ENCODE data around the gene SNRNP25.

The SNRNP25 gene

GRCh38 chr16:79151-80054 is 25.8 kb downstream of the SNRNP25 start:
- Histone ChIP-seq H3K27ac (ENCODE audit: low read depth, low read length, severe bottlenecking) (no peak overlapping the region), H3K9me3 (ENCODE audit: control insufficient read depth, low read length) (no peaks in the 10 kb centered on the region), H3K36me3 (ENCODE audit: control insufficient read depth, insufficient read depth, low read length) (peaks cover 18% of the 10 kb centered on the region), H3K4me3 (ENCODE audit: extremely low read depth, insufficient read depth, low read length, poor library complexity, severe bottlenecking) (peak overlapping the region; percentile 55), H3K4me1 (ENCODE audit: control insufficient read depth, insufficient read depth, low read length, poor library complexity, severe bottlenecking) (peaks cover 38% of the 10 kb centered on the region)
- 92 to 93% methylated on average over 30 to 32 of the region's 32 CpGs for WGBS, 2 experiments (ENCODE audit: insufficient coverage in 2 of 2)

- no peak overlapping the region for H3K27ac ChIP-seq (ENCODE audit: low read depth, low read length, severe bottlenecking)
- no peaks in the 10 kb centered on the region for H3K9me3 ChIP-seq (ENCODE audit: control insufficient read depth, low read length)
- peaks cover 53% of the 10 kb centered on the region for H3K36me3 ChIP-seq (ENCODE audit: control insufficient read depth, insufficient read depth, low read length)
- no peak overlapping the region for H3K4me3 ChIP-seq (ENCODE audit: extremely low read depth, insufficient read depth, low read length, poor library complexity, severe bottlenecking)
- peaks cover 20% of the 10 kb centered on the region for H3K4me1 ChIP-seq (ENCODE audit: control insufficient read depth, insufficient read depth, low read length, poor library complexity, severe bottlenecking)
- 96 to 97% methylated on average over 19 to 24 of the region's 31 CpGs for WGBS, 2 experiments (ENCODE audit: insufficient coverage in 2 of 2)
Measured at GRCh38 chr16:83060-83603, 29.5 kb downstream of the SNRNP25 start.

DNA sequence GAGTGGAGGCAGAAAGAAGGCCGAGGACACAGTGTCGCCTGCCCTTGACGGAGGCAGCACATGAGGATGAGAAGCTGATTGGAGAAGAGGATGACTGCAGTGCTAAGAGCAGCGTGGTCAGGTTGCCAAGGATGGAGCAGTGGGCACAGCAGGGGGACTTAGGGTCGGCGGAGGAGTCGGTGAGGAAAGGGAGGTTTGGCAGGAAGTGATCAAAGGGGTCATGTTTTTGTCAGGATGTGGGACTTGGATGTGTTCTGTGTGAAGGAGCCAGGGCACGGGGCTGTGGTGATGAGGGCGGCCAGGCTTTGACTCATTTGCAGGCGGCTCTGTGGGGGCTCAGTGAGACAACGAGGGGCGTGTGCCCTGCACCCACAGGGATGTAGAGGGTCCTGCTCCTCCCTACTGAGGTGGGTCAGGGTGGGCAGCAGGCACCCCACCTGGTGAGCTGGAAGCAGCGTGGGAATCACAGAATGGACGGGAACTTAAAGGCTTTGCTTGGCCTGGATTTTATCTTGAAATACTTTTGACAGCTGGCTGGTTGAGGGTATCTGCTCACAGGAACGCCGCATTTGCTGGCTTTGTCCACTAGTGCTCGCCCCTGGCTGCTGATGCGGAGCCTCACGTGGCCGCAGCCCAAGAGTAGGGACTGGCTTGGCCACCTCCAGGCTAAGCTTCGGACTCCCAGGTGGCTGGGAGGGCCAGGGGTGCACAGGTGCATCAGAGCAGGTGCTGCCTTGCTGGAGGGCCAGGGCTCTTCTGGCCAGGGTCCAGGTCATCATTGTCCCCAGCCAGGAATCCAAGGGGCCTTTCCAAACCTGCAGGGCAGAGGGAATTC is 30.4 kb downstream of the SNRNP25 start:
- H3K4me1 ChIP-seq (ENCODE audit: control insufficient read depth, insufficient read depth, low read length, poor library complexity, severe bottlenecking): peaks cover 17% of the 10 kb centered on the region
- peaks cover 60% of the 10 kb centered on the region for H3K36me3 ChIP-seq (ENCODE audit: control insufficient read depth, insufficient read depth, low read length)
- peak overlapping the region; percentile 78 for H3K27ac ChIP-seq (ENCODE audit: low read depth, low read length, severe bottlenecking)
- WGBS, 2 experiments (ENCODE audit: insufficient coverage in 2 of 2): 87% methylated on average over 21 of the region's 21 CpGs
- H3K4me3 ChIP-seq (ENCODE audit: extremely low read depth, insufficient read depth, low read length, poor library complexity, severe bottlenecking): no peak overlapping the region
- no peaks in the 10 kb centered on the region for H3K9me3 ChIP-seq (ENCODE audit: control insufficient read depth, low read length)

DNA sequence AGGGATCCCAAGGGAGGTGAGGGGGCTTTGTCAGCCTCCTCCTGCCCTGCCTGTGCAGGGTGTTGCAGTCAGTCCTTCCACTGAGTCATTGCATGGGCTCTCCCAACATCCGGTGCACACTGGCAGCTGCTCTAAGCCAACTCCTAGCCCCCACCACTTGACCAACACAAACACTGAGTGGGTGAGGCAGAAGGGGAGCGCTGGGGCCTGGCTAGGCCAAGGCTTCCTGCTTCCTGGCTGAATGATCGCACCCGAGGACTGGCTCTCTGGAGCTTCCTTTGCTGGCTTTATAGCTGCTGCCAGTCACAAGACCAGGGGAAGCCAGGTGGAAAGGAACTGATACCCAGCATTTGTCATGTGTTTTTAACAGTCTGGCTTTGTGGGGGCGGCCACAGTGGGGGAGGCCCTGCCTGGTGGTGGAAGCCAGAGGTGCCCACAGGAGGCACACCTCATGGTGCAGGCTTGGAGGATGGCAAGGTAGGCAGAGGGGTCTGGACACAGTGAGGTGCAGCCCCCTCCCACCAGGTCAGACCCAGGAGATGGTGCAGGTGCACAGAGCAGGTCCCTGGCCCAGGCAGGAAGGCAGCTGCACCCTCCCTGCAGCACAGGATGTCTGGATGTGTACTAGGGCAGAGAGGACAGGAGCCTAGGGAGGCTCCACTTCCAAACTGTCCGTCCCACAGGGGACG is 31.2 kb downstream of the SNRNP25 start:
- WGBS, 2 experiments (ENCODE audit: insufficient coverage in 2 of 2): 86 to 91% methylated on average over 5 to 7 of the region's 7 CpGs
- peak overlapping the region; percentile 78 for H3K27ac ChIP-seq (ENCODE audit: low read depth, low read length, severe bottlenecking)
- no peak overlapping the region for H3K4me3 ChIP-seq (ENCODE audit: extremely low read depth, insufficient read depth, low read length, poor library complexity, severe bottlenecking)
- H3K36me3 ChIP-seq (ENCODE audit: control insufficient read depth, insufficient read depth, low read length): peaks cover 62% of the 10 kb centered on the region
- peaks cover 12% of the 10 kb centered on the region for H3K4me1 ChIP-seq (ENCODE audit: control insufficient read depth, insufficient read depth, low read length, poor library complexity, severe bottlenecking)
- H3K9me3 ChIP-seq (ENCODE audit: control insufficient read depth, low read length): no peaks in the 10 kb centered on the region

GRCh38 chr16:85407-85782 is 31.8 kb downstream of the SNRNP25 start:
- Histone ChIP-seq H3K9me3 (ENCODE audit: control insufficient read depth, low read length) (no peaks in the 10 kb centered on the region), H3K27ac (ENCODE audit: low read depth, low read length, severe bottlenecking) (no peak overlapping the region), H3K4me1 (ENCODE audit: control insufficient read depth, insufficient read depth, low read length, poor library complexity, severe bottlenecking) (peaks cover 12% of the 10 kb centered on the region), H3K4me3 (ENCODE audit: extremely low read depth, insufficient read depth, low read length, poor library complexity, severe bottlenecking) (no peak overlapping the region), H3K36me3 (ENCODE audit: control insufficient read depth, insufficient read depth, low read length) (peaks cover 60% of the 10 kb centered on the region)
- 95 to 98% methylated on average over 18 of the region's 18 CpGs for WGBS, 2 experiments (ENCODE audit: insufficient coverage in 2 of 2)

- H3K27ac ChIP-seq (ENCODE audit: low read depth, low read length, severe bottlenecking): no peak overlapping the region
- H3K4me1 ChIP-seq (ENCODE audit: control insufficient read depth, insufficient read depth, low read length, poor library complexity, severe bottlenecking): peaks cover 12% of the 10 kb centered on the region
- 88 to 98% methylated on average over 9 of the region's 9 CpGs for WGBS, 2 experiments (ENCODE audit: insufficient coverage in 2 of 2)
- no peak overlapping the region for H3K4me3 ChIP-seq (ENCODE audit: extremely low read depth, insufficient read depth, low read length, poor library complexity, severe bottlenecking)
- no peaks in the 10 kb centered on the region for H3K9me3 ChIP-seq (ENCODE audit: control insufficient read depth, low read length)
- peaks cover 57% of the 10 kb centered on the region for H3K36me3 ChIP-seq (ENCODE audit: control insufficient read depth, insufficient read depth, low read length)
Measured at GRCh38 chr16:85865-86264, 32.2 kb downstream of the SNRNP25 start.

DNA sequence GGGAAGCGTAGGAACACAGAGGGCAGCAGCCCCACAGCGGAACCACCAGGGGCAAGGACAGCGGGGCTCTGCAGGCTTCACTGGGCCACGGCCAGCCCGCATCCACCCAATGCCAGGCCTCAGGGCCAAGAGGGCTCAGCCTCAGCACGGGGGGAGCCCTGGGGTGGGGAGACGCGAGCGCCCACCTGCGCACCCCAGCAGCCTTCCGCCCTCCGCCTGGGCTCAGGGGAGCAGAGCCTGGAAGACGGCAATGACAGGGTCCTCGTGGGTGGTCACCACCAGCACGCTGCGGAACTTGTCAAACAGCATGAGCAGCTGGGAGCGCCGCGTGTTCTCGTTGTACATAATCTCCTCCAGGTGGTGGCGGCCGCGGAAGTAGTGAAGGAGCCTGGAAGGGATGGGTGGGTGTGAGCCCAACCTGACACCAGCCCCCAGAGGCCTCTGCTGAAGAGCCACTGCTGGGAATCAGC is 32.9 kb downstream of the SNRNP25 start:
- 94 to 98% methylated on average over 21 to 23 of the region's 23 CpGs for WGBS, 2 experiments (ENCODE audit: insufficient coverage in 2 of 2)
- H3K4me3 ChIP-seq (ENCODE audit: extremely low read depth, insufficient read depth, low read length, poor library complexity, severe bottlenecking): no peak overlapping the region
- H3K36me3 ChIP-seq (ENCODE audit: control insufficient read depth, insufficient read depth, low read length): peaks cover 55% of the 10 kb centered on the region
- no peak overlapping the region for H3K27ac ChIP-seq (ENCODE audit: low read depth, low read length, severe bottlenecking)
- peaks cover 12% of the 10 kb centered on the region for H3K4me1 ChIP-seq (ENCODE audit: control insufficient read depth, insufficient read depth, low read length, poor library complexity, severe bottlenecking)
- no peaks in the 10 kb centered on the region for H3K9me3 ChIP-seq (ENCODE audit: control insufficient read depth, low read length)

GRCh38 chr16:88613-89012 is 35.0 kb downstream of the SNRNP25 start:
- H3K9me3 ChIP-seq (ENCODE audit: control insufficient read depth, low read length): no peaks in the 10 kb centered on the region
- H3K4me1 ChIP-seq (ENCODE audit: control insufficient read depth, insufficient read depth, low read length, poor library complexity, severe bottlenecking): peaks cover 12% of the 10 kb centered on the region
- H3K4me3 ChIP-seq (ENCODE audit: extremely low read depth, insufficient read depth, low read length, poor library complexity, severe bottlenecking): no peak overlapping the region
- 93% methylated on average over 10 to 14 of the region's 14 CpGs for WGBS, 2 experiments (ENCODE audit: insufficient coverage in 2 of 2)
- peaks cover 62% of the 10 kb centered on the region for H3K36me3 ChIP-seq (ENCODE audit: control insufficient read depth, insufficient read depth, low read length)
- H3K27ac ChIP-seq (ENCODE audit: low read depth, low read length, severe bottlenecking): no peak overlapping the region

- WGBS, 2 experiments (ENCODE audit: insufficient coverage in 2 of 2): 95 to 96% methylated on average over 26 to 27 of the region's 30 CpGs
- Histone ChIP-seq H3K4me3 (ENCODE audit: extremely low read depth, insufficient read depth, low read length, poor library complexity, severe bottlenecking) (no peak overlapping the region), H3K4me1 (ENCODE audit: control insufficient read depth, insufficient read depth, low read length, poor library complexity, severe bottlenecking) (peaks cover 10% of the 10 kb centered on the region), H3K36me3 (ENCODE audit: control insufficient read depth, insufficient read depth, low read length) (peaks cover 68% of the 10 kb centered on the region), H3K9me3 (ENCODE audit: control insufficient read depth, low read length) (no peaks in the 10 kb centered on the region), H3K27ac (ENCODE audit: low read depth, low read length, severe bottlenecking) (no peak overlapping the region)
Measured at GRCh38 chr16:89391-90302, 36.0 kb downstream of the SNRNP25 start.
